H1 (cell line): ENCODE results near the gene PPP1R18. TPM values are rescaled to one million over a fixed set of nuclear protein-coding genes. Genes with fewer than 3 reads are reported as not detected.

Experiments
- ATF2 ChIP-seq: IDR thresholded peaks from 2 replicates; pipeline ENCODE4 v1.6.1; 2012; ENCODE audit warnings: low read length, inconsistent platforms
- ATF3 ChIP-seq: IDR thresholded peaks from 2 replicates; pipeline ENCODE4 v1.6.1; 2011; ENCODE audit warnings: low read depth, mild to moderate bottlenecking, low read length; ENCODE audit not compliant: insufficient read depth
- CBX8 ChIP-seq: fragments of 300-800, 300-1000 bp; sonication (generic); IDR thresholded peaks from 2 replicates; pipeline ENCODE4 v1.7.1; 2016; ENCODE audit warnings: low read depth, low read length, borderline replicate concordance
- CEBPB ChIP-seq: IDR thresholded peaks from 2 replicates; pipeline ENCODE4 v1.6.1; 2012; ENCODE audit warnings: low read depth, low read length
- CHD1 ChIP-seq: IDR thresholded peaks from 2 replicates; pipeline ENCODE4 v1.6.1; 2012; ENCODE audit warnings: low read depth, low read length, improper control_type of control experiment
- CHD2 ChIP-seq: IDR thresholded peaks from 2 replicates; pipeline ENCODE4 v1.6.1; 2012; ENCODE audit warnings: low read length, improper control_type of control experiment
- CREB1 ChIP-seq: IDR thresholded peaks from 2 replicates; pipeline ENCODE4 v1.6.1; 2012; ENCODE audit warnings: inconsistent platforms
- GABPA ChIP-seq: IDR thresholded peaks from 2 replicates; pipeline ENCODE4 v1.6.1; 2011; ENCODE audit warnings: mild to moderate bottlenecking, low read length, moderate library complexity, borderline replicate concordance; ENCODE audit not compliant: insufficient read depth
- GTF2F1 ChIP-seq: IDR thresholded peaks from 2 replicates; pipeline ENCODE4 v1.6.1; 2012; ENCODE audit warnings: low read depth, low read length, improper control_type of control experiment, borderline replicate concordance
- HDAC2 ChIP-seq, 2 experiments: fragments of 300-600 bp in 1 of 2; sonication (generic) in 1 of 2; IDR thresholded peaks; 2 replicates each; pipeline ENCODE4 v1.6.1; 2011 to 2012; ENCODE audit warnings: low read depth in 2 of 2, low read length in 2 of 2, mild to moderate bottlenecking in 2 of 2, moderate library complexity in 2 of 2, borderline replicate concordance in 1 of 2, inconsistent platforms in 1 of 2
- HDAC6 ChIP-seq: IDR thresholded peaks from one replicate; pipeline ENCODE4 v1.7.1; 2012; ENCODE audit warnings: low read depth, mild to moderate bottlenecking, inconsistent platforms, low read length, moderate library complexity
- KDM5A ChIP-seq: fragments of 200-600 bp; IDR thresholded peaks from 2 replicates; pipeline ENCODE4 v1.7.1; 2012; ENCODE audit warnings: mild to moderate bottlenecking, low read length, inconsistent platforms, mixed read lengths
- MAFK ChIP-seq: IDR thresholded peaks from 2 replicates; pipeline ENCODE4 v1.6.1; 2012; ENCODE audit warnings: low read depth, mild to moderate bottlenecking, improper control_type of control experiment, low read length
- MAX ChIP-seq: IDR thresholded peaks from 2 replicates; pipeline ENCODE4 v1.6.1; 2012; ENCODE audit warnings: inconsistent platforms
- NANOG ChIP-seq: IDR thresholded peaks from 2 replicates; pipeline ENCODE4 v1.6.1; 2011; ENCODE audit warnings: low read length, low read depth, mild to moderate bottlenecking, inconsistent platforms; ENCODE audit not compliant: insufficient read depth, poor library complexity, severe bottlenecking
- PHF8 ChIP-seq: fragments of 200-600 bp; sonication (generic); conservative IDR thresholded peaks from 2 replicates; pipeline ENCODE4 v1.7.1; 2012; ENCODE audit warnings: low read depth, mild to moderate bottlenecking, inconsistent platforms, low read length, moderate library complexity
- POLR2A ChIP-seq, 2 experiments: IDR thresholded peaks; 1 replicate in 1 of 2; 2 replicates in 1 of 2; pipeline ENCODE4 v1.6.1; 2011; ENCODE audit warnings: low read depth in 2 of 2, low read length in 2 of 2, mild to moderate bottlenecking in 2 of 2; ENCODE audit errors: control extremely low read depth in 1 of 2
- RAD21 ChIP-seq, 2 experiments: IDR thresholded peaks in 1 of 2; conservative IDR thresholded peaks in 1 of 2; 2 replicates each; pipeline ENCODE4 v1.6.1; 2011; ENCODE audit warnings: low read depth in 2 of 2, low read length in 2 of 2, improper control_type of control experiment in 1 of 2, inconsistent platforms in 1 of 2, mild to moderate bottlenecking in 1 of 2, moderate library complexity in 1 of 2
- SP4 ChIP-seq: IDR thresholded peaks from 2 replicates; pipeline ENCODE4 v1.6.1; 2012; ENCODE audit warnings: low read length, inconsistent platforms
- SRF ChIP-seq: IDR thresholded peaks from 2 replicates; pipeline ENCODE4 v1.6.1; 2011; ENCODE audit warnings: mild to moderate bottlenecking, low read depth, low read length, moderate library complexity
- TAF1 ChIP-seq: IDR thresholded peaks from 2 replicates; pipeline ENCODE4 v1.6.1; 2011; ENCODE audit warnings: mild to moderate bottlenecking, low read depth, low read length
- ZNF274 ChIP-seq: IDR thresholded peaks from 2 replicates; pipeline ENCODE4 v1.7.0; 2012; ENCODE audit warnings: low read length, borderline replicate concordance; ENCODE audit errors: extremely low read depth
- polyA plus RNA-seq, 7 experiments: library from polyadenylated mRNA; depleted of rRNA in 3 of 7; stranded (reverse) in 5 of 7; unstranded in 2 of 7; fragments of >200 nt in 5 of 7; fragments of 200-250 nt in 2 of 7; gene quantifications; 1 replicate in 5 of 7; 2 replicates in 1 of 7; 4 replicates in 1 of 7; pipeline versions ENCODE4 v1.2.1 to v1.2.3, GENCODE V29; 2011 to 2013; ENCODE audit warnings: missing spikeins in 2 of 7, mixed read lengths in 2 of 7
- total RNA-seq: library from RNA; stranded (reverse); fragmentation: NEBNext Ultra II Directional; extraction: Animal tissue kit (Norgen Biotek cat#: 25700); gene quantifications from 2 replicates; pipeline ENCODE4 v1.2.1, GENCODE V29; 2021

Gene PPP1R18
- total and polyA plus RNA-seq, 2 of the 8 experiments (the other 6 are each of a cell fraction or from before 2014, with no cell fraction given), result 25.1 to 29.1 TPM

GRCh38 chr6:30717129-30717844 is 30.8 kb upstream of the PPP1R18 start, which contains the start of gene MDC1 (continued):
- TF ChIP-seq KDM5A, result 0 out of 2 replicates have a peak, but pooled peaks have one; percentile 42
- TF ChIP-seq POLR2A (IDR thresholded peaks at IDR 0.05; ENCODE audit: control extremely low read depth in 1 of 2, low read depth in 2 of 2, low read length in 2 of 2), result peak; percentile 90 to 97
- TF ChIP-seq SRF, result no peak
- TF ChIP-seq CBX8, result no peak
- TF ChIP-seq ATF2, result peak; percentile 86
- TF ChIP-seq HDAC2 (IDR thresholded peaks at IDR 0.05; ENCODE audit: borderline replicate concordance in 1 of 2, low read depth in 2 of 2, low read length in 2 of 2), result peak in 1 of 2 experiments; percentile 95; a peak in 1 of 4 replicates
- TF ChIP-seq MAX, result peak; percentile 68
- no peak; the same call in 1 of the 2 replicates for TF ChIP-seq CEBPB
- peak; percentile 5; the same call in 1 of the 2 replicates for TF ChIP-seq CHD1
- TF ChIP-seq ZNF274, result no peak
- no peak for TF ChIP-seq ATF3
- peak; percentile 84 for TF ChIP-seq CHD2
- no peak for TF ChIP-seq HDAC6
- peak; percentile 51 for TF ChIP-seq PHF8
- TF ChIP-seq MAFK, result peak; percentile 96
- TF ChIP-seq TAF1, result peak; percentile 98
- TF ChIP-seq RAD21 (IDR thresholded peaks at IDR 0.05 in 1 of 2, conservative IDR thresholded peaks at IDR 0.05 in 1 of 2; ENCODE audit: low read depth in 2 of 2, low read length in 2 of 2), result peak in 1 of 2 experiments; percentile 15; a peak in 1 of 4 replicates
- TF ChIP-seq NANOG, result peak; percentile 66
- peak; percentile 69; the same call in 1 of the 2 replicates for TF ChIP-seq GTF2F1
- TF ChIP-seq GABPA, result no peak
- TF ChIP-seq CREB1, result peak; percentile 88
- TF ChIP-seq SP4, result peak; percentile 82; the same call in 1 of the 2 replicates
